Islet of Langerhans (tissue), 1 donor: ENCODE data around the gene RGS13.

ENCODE experiments used
- FAIRE-seq: peaks from one replicate; lab custom pipeline; 2011; peaks lifted over from hg19 to GRCh38; lab: Jason Lieb, UNC

RGS13 gene, protein sequence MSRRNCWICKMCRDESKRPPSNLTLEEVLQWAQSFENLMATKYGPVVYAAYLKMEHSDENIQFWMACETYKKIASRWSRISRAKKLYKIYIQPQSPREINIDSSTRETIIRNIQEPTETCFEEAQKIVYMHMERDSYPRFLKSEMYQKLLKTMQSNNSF

DNA sequence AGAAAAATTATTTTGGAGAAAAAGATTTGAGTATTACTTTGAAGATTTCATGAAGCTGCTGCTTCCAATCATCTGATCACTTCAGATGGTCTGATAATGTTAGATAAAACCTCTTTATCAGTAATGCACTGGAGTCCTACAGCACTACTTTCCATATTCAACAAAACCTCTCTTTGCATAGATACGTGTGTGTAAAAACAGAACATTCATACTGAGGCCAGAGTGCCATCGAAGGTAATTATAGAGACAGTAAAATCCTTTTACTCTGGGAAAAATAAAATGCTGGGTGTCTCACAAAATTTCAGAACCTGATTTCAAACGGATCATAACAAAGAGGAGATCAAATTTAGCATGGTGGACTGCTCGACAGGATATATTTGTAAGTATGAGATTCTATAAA lies at the start of gene RGS13:
RGS13 (plus strand) TSS at position 209 of the 400 bp plus-strand sequence. CDS start 8,188 bp downstream, outside the sequence.
- FAIRE-seq, result no peak

DNA sequence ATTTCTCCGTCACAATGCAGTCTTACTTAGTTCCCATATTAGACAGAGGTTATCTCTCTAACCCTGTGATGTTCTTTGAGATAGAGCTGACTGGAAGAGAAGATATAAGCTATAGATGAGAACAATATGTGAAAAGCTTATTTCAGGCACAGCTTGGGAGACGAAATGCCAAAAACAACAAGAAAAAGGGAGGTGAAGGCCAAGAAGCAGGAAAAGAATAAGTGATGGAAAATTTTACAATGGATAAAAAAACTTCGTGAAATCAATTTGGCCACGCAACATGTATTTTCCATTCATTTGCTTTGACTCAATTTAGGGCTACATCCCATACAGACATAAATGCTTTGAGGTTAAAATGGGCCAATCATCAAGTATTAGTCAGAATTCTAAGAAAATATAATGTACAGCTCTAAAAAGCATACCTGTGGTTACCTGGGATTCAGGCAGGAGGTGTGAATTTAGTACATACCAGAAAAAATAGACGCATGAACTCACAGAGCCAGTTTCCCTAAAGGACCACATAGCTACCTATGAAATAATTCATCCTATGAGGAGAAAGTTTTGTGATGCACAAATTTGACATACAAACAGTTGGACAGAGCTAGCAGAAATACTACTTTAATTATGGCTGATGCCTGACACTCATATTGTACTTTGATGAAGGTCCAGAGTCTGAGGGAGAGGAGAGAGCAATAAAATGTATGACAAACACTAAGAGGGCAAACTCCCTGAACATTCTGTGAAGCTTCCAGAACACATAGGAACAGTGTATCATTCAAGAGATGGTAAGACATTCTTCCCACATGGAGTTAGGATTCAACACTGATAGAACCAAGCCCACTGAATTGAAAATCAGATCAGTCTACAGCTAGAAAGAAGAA lies 48.3 kb upstream of the RGS13 start:
- FAIRE-seq, result no peak

DNA sequence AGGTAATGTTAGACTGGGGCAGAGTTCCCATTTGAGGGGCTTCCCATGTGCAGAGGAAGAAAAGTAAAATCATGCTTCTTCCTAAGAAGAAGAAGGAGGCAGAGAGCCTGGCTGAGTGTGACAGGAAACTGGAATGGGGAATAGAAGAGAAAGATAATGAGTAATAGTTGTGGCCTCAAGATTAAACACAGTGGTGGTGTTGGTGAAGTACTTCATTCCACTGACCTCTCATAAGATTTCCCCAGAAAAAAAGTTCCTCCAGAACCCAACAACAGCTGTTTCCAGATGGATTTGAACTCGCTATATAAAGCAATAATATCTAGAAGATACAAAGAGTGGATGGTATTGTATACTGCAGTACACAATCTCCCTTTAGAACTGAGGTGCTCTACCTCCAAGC lies 47.4 kb upstream of the RGS13 start:
- FAIRE-seq, result no peak

DNA sequence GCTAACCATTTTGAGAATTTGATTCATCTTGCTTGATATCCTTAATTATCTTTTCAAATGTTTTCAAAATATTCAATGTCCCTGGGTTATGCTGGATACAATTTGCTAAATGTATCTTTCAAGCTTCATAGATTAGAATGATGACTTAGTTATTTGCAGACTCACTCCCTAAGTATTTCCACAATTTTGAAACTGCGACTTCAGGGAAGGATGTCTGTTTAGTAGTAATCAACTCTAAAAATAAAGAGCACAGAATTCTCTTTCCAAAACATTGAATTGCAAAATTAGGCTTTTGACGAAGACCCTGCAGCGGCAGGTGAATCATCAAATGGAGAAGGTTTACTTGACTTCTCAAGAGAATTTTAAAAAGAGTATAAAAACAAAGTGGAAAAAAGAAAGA lies 46.1 kb upstream of the RGS13 start:
- FAIRE-seq, result no peak

DNA sequence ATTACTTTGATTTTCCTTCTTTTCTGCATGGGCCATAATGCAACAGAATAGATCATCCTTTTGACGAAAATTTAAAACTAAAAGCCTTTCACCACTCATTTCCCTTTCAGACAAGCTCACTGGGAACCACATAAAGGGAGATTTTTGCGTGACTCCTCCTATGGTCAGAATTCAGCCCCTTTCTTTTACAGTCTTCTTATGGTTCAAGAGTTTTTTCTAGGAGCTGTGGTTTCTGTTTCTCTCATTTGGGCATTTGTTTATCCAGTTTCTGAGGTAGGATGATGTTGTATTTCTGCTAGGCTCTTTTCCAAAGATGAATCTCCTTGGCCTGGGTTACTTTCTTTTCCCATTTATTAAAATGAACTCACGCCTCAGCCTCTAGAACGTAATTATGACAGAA lies 43.4 kb upstream of the RGS13 start:
- no peak for FAIRE-seq

DNA sequence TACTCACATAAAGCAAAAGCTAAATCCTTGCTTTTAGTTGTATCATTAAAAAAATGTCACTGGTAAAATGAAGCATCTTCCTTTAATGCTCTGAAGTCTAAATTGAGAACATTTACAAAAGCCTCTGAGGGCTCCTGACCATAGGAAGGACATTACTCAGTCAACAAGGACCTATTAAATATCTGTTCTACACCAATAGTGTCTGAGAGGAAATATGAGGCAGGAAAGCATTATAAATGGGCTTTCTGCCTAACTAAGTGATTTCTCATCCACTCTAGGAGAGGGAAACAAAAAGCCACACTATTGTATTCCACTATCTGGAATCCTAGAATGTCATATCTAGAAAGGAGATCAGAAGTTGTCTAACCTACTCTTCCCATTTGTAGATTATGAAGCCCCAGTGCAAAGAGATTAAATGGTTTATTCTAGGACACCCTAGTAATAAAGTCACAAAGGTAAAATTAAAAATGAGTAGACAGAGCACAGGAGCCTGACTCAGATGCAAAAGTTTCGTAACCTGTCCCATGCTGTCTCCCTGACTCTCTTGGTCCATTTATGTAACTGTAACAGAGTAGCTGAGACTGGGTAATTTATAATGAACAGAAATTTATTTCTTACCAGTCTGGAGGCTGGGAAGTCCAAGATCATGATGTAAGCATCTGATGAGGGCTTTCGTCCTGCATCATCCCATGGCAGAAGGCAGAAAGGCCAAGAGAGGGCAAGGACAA lies 42.8 kb upstream of the RGS13 start:
- FAIRE-seq, result peak; percentile 79

DNA sequence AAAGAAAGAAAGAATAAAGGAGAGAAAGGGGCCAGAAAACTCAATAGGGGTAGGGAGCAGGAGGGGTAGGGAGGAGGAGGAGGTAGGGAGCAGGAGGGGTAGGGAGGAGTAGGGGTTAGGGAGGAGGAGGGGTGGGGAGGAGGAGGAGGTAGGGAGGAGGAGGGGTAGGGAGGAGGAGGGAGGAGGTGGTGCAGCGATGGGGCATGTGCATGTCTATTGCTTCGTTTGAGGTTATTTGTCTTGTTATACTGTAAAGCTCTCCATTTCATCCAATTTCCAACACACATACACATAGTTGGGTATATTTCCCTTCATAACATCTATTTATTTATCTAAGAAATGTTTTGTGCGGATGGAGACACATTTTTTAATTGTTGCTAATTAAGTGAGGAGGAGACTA lies 40.6 kb upstream of the RGS13 start:
- FAIRE-seq, result no peak

DNA sequence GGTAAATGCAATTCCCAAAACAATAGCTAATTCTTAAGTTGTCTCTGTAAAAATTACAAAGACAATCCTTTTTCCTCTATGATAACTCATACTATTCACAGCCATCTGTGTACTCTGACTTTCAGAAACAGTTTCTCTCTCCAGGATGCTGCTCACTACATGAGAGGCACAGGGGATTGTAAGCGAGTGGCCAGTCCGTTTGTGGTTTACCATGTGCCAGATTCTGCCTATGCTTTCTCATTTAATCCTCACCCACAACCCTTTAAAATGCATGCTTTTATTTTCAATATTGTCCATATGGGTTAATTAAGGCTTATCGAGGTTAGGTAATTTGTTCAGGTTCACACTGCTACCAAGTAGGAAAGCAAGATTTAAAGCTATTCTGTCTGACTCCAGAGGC lies 37.4 kb upstream of the RGS13 start:
- FAIRE-seq, result no peak

DNA sequence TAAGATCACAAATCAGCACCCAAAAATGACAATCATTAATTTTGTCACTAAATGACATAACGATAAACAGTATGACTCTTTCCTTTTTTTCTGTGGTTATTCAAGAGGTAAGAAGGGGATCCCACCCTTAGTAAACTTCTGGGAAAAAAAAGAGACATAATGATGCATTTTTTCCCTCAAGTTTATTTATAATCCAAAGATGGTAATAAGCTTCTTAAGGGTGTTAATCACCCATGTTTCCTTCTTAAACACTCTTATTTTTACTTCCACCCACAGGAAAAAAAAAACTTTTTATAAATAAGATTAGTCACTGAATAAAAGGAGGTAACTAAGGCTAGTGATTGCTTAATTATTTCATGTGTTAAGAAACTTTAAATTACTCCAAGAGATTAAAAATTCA lies 35.7 kb upstream of the RGS13 start:
- no peak for FAIRE-seq

DNA sequence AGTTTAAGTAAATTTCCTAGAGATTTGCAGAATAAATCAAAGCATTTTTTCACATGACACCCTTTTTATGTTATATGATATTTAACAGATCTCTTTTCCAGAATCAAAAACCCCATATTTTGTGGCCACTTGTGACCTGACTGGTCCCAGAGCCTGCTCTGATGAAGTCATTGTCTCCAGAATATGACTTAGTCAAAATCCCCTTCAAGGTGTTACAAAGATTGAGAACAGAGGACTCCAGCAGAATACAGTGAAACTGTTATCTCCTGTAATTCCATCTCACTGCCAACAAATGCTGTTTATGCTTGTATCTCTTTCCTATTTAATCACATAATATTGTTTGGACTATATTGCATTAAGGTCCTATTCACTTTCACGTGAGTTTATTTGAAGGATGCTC lies 34.8 kb upstream of the RGS13 start:
- no peak for FAIRE-seq

DNA sequence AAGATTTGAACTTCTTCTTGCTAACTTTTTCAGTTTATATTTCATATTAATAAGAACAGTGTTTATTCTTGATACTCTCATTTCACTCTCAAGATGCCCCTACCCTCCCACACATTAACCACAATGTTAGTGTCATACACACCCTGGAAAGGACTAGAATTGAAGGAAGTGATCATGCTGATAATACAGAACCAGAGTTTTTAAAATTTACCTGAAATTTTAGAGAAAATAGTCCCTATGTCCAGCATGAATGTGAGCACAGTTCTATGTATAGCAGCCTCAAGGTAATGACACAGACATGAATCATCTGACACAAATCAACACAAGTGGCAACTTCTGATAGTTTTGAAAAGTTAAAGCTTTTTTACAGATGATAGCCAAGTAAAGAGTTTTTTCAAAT lies 34.4 kb upstream of the RGS13 start:
- no peak for FAIRE-seq

DNA sequence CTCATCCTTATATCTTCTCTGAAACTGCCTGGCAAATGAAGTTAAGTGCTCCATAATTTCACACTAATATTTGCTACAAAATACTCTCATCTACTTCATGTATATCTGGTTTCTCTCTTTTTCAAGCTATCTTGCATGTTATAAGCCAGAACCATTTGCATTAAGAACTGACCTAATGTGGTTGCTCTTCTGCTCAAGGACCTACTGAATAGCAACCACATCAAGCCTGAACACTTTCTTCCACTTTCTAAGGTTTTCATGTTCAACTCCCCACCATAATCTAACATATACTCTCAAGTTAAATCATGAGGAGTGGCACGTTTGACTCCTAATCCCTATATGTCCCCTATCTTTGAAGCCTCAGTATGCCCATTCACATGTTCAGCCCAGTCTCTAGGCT lies 33.2 kb upstream of the RGS13 start:
- no peak for FAIRE-seq

DNA sequence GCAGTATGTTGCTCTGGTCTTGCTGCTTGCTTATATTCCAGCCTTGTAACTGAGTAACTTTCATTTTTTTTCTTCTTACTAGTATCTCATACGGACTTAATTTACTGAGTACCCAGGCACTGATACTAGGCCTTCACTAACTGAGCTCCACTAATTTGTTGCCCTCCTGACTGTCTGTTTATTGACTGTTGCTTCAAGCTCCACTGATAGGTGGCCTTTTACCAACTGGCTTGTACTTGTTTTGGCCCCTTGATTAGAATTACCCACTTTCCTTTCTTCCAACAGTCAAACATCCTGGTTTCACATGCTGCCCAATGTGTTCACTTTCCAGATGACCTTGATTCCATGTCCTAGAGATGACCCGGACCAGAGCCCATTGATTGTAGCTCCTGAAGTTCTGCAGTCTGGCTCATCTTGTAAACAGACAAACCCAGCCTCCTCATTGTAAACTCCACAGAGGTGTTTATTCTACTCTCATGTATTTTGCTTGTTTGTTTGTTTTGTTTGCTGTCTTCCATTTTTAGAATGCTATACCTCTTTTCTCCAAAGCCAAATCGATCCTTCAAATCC lies 32.6 kb upstream of the RGS13 start:
- no peak for FAIRE-seq

DNA sequence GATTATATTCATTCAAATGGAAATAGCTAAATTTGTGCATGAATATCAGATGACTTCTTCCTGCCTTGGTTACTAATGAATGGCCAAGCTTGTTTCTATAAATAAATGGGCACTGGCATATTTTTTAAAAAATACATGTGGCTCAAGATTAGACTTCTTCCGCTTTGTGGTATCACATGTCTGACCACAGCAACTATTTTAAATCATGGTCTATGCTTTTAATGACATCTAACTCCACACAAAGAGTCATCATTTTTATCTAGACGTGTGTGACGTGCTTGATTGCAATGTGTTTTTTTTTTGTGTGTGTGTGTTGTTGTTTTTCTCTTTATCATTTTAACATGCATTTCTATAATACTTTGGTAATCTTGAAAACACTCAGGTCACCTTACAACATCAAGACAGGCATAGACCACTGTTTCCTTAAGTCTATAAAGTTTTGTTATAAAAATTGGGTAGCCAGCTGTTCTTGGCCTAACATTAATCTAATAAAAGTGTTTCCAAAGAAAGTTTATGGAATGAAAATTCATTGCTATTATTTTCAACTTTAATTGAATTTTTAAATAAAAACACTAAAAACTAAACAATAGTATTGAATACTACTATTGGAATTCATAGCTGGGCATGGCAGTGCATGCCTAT lies 30.8 kb upstream of the RGS13 start:
- no peak for FAIRE-seq

DNA sequence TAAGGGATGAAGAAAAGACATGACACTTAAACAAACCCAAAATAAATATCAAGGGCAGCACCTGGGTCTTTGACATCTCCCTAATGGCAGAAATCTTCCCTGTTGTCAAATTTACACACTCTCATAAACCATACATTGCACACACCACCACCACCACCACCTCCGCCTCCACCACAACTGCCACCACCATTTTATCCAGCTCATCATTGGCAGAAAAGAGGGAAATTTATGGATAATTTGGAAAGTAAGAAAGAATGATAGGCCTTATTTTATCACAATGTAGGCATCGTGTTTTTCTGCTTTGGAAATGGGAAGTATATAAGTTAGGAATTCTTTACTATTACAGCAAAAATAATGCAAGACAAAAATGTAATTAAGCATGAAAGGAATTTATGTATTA lies 27.3 kb upstream of the RGS13 start:
- no peak for FAIRE-seq

DNA sequence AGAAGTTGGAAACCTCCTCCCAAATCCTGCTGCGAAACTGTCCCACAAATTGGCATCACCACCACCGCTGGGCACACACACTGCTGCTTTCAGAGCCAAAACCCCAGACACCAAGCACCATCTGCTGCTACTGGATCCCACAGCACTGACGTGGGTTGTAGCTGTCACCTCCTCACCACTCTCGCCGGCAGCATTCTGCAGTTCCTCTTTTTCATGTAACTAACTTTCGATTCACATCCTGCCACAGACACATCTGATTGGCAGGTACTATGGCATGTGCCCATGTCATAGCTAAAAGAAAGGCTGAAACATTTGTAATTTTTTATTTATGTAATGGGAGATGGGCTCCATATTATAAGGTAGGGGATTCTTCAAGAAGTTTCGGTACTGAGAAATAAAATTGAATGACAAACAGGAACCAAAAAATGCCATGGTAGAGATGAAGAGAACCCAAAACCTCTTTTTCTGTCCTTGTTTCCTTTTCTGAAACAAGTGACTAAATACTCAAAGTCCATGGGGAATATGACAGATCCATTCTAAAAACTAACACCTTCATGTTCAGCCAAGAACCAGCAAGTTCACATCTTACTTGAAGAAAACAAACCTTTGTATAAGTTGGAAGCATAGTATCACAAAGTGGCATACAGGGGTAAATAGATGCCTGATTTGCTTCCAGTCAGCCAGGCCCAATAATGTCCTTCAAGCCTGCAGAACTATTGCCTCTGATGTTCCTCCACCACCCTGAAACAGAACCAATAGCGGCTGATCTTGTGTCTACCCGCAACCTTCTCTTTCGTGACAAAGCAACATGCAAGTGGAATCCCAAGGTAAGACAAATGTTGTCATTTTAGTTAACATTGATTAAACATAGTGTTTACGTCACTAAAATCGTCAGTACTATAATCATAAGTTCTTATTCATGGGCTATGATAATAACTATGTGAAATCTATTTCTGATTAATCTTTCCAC lies 26.6 kb upstream of the RGS13 start:
- no peak for FAIRE-seq

DNA sequence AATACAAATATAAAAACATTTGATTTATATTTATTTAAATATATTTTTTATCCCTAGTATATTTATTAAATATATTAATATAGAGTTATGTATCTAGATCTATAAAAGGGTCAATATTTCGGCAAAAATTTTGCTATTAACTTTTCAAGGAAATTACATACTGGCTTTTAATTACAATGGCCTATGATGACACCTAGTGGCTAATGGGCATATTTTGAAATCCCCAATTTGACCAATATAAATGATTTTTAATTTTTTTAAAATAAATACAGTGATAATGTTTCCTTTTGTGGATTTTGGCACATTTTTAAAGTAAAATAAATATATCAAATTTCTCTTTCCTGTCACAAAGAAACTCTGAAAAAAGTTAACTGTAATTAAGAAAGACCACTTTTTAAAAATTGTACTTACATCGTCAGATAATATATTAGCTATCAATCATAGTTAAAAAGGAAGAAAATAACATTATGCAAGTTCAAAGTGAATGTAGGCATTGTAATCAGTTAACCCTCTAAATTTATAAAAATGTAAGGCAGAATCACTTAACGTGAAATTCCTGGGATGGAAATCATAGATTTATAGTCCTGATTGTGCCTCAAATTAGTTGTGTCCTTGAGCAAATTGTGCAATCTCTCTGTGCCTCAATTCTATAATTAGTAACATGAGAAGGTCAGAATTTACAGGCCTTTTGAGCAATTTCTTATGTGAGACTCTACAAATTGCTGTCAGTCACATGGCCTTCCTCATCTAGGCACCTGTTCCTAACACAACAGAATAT lies 25.6 kb upstream of the RGS13 start:
- peak; percentile 95 for FAIRE-seq

DNA sequence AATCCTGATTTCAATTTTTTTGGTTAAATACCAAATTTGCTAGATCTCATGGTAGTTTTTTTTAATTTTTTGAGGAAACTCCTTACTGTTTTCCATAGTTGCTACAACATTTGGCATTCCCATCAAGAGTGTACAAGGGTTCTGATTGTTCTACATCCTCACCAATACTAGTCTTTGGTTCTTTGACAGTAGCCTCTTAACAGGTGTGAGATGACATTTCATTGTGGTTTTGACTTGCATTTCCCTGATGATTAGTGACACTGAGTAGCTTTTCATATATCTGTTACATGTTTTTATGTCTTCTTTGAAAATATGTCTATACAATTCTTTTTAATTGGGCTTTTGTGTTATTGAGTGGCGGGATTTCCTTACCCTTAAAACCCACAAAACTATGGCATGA lies 20.9 kb upstream of the RGS13 start:
- no peak for FAIRE-seq

DNA sequence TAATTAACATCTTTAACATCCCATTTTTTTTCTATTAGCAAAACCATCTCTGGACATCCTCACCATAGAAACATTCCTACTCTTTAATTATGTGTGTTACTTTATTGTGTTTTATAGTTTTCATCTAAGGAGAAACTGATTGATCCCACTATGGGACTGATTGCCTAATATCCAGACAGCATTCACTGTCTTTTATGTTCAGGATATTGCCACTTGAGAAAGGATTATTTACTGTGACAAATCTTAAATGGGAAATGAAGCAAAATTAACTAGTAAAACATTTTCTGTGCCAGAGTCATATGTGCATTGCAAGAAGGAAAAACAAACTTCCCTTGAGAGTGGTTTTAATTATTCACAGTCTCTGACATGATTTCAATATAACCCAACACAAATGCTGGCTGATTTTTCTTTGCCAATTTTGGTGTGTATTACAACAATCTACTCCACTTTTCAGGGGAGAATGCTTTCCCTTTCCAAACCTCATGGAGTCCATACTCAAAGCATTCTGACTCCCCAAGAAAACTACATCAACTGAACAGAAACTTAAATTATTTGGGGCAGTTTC lies 15.8 kb upstream of the RGS13 start:
- no peak for FAIRE-seq
